OCI-LY1 (cell line): ENCODE data around the gene FANCC.
A peak's percentile ranks its signal among the peaks of the same experiment; 100 is the strongest.

ENCODE experiments used
- H2AFZ ChIP-seq: fragments of 200-600 bp; sonication (generic), shearing (Covaris generic); 2 replicates; pipeline ENCODE4 v1.6.0; 2014; ENCODE audit warnings: antibody characterized with exemption, mild to moderate bottlenecking, low read length
- H3F3A ChIP-seq: fragments of 200-600 bp; sonication (generic), shearing (Covaris generic); 2 replicates; pipeline ENCODE4 v1.6.0; 2014; ENCODE audit warnings: mild to moderate bottlenecking, antibody characterized with exemption, low read length, moderate library complexity; ENCODE audit not compliant: insufficient read depth
- H3K27ac ChIP-seq: fragments of 200-600 bp; sonication (generic); 2 replicates; pipeline ENCODE4 v1.5.1; 2014; ENCODE audit warnings: low read length, mixed run types, mild to moderate bottlenecking, low read depth; ENCODE audit not compliant: poor library complexity, severe bottlenecking
- H3K27me3 ChIP-seq: fragments of 200-600 bp; sonication (generic); 2 replicates; pipeline ENCODE4 v1.6.0; 2014; ENCODE audit warnings: antibody characterized with exemption, mild to moderate bottlenecking, low read length, moderate library complexity; ENCODE audit not compliant: insufficient read depth
- H3K36me3 ChIP-seq: fragments of 200-600 bp; sonication (generic); 2 replicates; pipeline ENCODE4 v1.6.1; 2014; ENCODE audit warnings: mild to moderate bottlenecking, antibody characterized with exemption, low read length, moderate library complexity, mixed read lengths; ENCODE audit not compliant: insufficient read depth
- H3K4me1 ChIP-seq: fragments of 200-600 bp; sonication (generic); 2 replicates; pipeline ENCODE4 v1.5.1; 2014; ENCODE audit warnings: mild to moderate bottlenecking, low read length, moderate library complexity; ENCODE audit not compliant: insufficient read depth, severe bottlenecking
- H3K4me2 ChIP-seq: fragments of 200-600 bp; sonication (generic), shearing (Covaris generic); 2 replicates; pipeline ENCODE4 v1.6.1; 2014; ENCODE audit warnings: low read length
- H3K4me3 ChIP-seq: fragments of 200-600 bp; sonication (generic); 2 replicates; pipeline ENCODE4 v1.5.1; 2014; ENCODE audit warnings: low read length, low read depth, mild to moderate bottlenecking, mixed read lengths; ENCODE audit not compliant: poor library complexity, severe bottlenecking
- H3K79me2 ChIP-seq: fragments of 200-600 bp; shearing (Covaris generic); 2 replicates; pipeline ENCODE4 v1.6.1; 2016; ENCODE audit warnings: mixed run types, low read length, mixed read lengths; ENCODE audit not compliant: insufficient read depth
- H3K9ac ChIP-seq: fragments of 200-600 bp; sonication (generic), shearing (Covaris generic); 2 replicates; pipeline ENCODE4 v1.6.1; 2014; ENCODE audit warnings: mild to moderate bottlenecking, low read length, mixed read lengths
- H3K9me2 ChIP-seq: fragments of 200-600 bp; sonication (generic), shearing (Covaris generic); 2 replicates; pipeline ENCODE4 v1.6.1; 2014; ENCODE audit warnings: low read depth, mild to moderate bottlenecking, low read length, mixed read lengths
- H3K9me3 ChIP-seq: fragments of 200-600 bp; shearing (Covaris generic); 2 replicates; pipeline ENCODE4 v1.6.1; 2014; ENCODE audit warnings: low read length, mixed read lengths
- H4K20me1 ChIP-seq: fragments of 200-600 bp; sonication (generic), shearing (Covaris generic); 2 replicates; pipeline ENCODE4 v1.6.0; 2016; ENCODE audit warnings: mild to moderate bottlenecking, low read length; ENCODE audit not compliant: insufficient read depth
- CTCF ChIP-seq: fragments of 200-600 bp; sonication (generic), shearing (Covaris generic); IDR thresholded peaks from 2 replicates; pipeline ENCODE4 v1.5.1; 2017; ENCODE audit warnings: mild to moderate bottlenecking, antibody characterized with exemption, low read length, moderate library complexity, mixed read lengths
- EZH2 ChIP-seq: fragments of 200-600 bp; sonication (generic), shearing (Covaris generic); IDR thresholded peaks from 2 replicates; pipeline ENCODE4 v1.8.0; 2017; ENCODE audit warnings: borderline replicate concordance, mixed run types, mild to moderate bottlenecking, antibody characterized with exemption, low read length, moderate library complexity, mixed read lengths

FANCC gene

DNA sequence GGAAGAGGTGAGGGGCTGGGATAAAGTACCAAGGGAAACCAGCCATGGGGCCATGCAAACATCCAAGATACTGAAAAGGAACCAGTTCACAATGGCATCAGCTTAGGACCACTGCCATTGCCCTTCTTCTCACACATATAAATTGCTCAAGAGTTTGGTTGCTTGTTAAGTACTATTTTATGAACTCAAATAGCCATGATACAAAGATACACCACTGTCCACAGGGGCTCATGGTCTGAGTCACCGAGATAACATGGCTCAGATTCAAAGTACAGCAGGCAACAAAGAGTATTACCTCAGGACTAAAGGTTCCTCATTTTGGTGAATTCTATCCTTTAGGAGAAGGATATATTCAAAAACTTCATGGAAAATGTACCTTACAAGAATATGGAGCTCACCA lies 55.6 kb downstream of the FANCC start:
- Histone ChIP-seq H3K79me2 (no peaks in the 10 kb centered on the region), H3K4me3 (no peak overlapping the region), H3K9me2 (no peaks in the 10 kb centered on the region), H4K20me1 (no peaks in the 10 kb centered on the region), H3F3A (no peaks in the 10 kb centered on the region), H3K27me3 (no peaks in the 10 kb centered on the region), H3K9ac (no peak overlapping the region), H3K27ac (no peak overlapping the region), H3K9me3 (no peaks in the 10 kb centered on the region), H2AFZ (no peak overlapping the region), H3K36me3 (no peaks in the 10 kb centered on the region), H3K4me1 (peaks cover 11% of the 10 kb centered on the region), H3K4me2 (no peak overlapping the region)
- TF ChIP-seq EZH2: no peak
- no peak for TF ChIP-seq CTCF

- H4K20me1 ChIP-seq: no peaks in the 10 kb centered on the region
- H3K4me1 ChIP-seq: peaks cover 12% of the 10 kb centered on the region
- no peaks in the 10 kb centered on the region for H3F3A ChIP-seq
- H3K36me3 ChIP-seq: 0 out of 2 replicates have a peak, but pooled peaks cover 5% of the 10 kb centered on the region
- H2AFZ ChIP-seq: no peak overlapping the region
- H3K9me2 ChIP-seq: no peaks in the 10 kb centered on the region
- no peaks in the 10 kb centered on the region for H3K79me2 ChIP-seq
- no peaks in the 10 kb centered on the region for H3K27me3 ChIP-seq
- H3K4me2 ChIP-seq: peak overlapping the region; percentile 31; the same call in 1 of the 2 replicates
- H3K4me3 ChIP-seq: peak overlapping the region; percentile 2
- no peak overlapping the region for H3K27ac ChIP-seq
- H3K9me3 ChIP-seq: no peaks in the 10 kb centered on the region
- TF ChIP-seq CTCF (no peak), EZH2 (no peak)
- no peak overlapping the region for H3K9ac ChIP-seq
These were observed 66.9 kb downstream of the FANCC start for GRCh38 chr9:95250462-95251221.

DNA sequence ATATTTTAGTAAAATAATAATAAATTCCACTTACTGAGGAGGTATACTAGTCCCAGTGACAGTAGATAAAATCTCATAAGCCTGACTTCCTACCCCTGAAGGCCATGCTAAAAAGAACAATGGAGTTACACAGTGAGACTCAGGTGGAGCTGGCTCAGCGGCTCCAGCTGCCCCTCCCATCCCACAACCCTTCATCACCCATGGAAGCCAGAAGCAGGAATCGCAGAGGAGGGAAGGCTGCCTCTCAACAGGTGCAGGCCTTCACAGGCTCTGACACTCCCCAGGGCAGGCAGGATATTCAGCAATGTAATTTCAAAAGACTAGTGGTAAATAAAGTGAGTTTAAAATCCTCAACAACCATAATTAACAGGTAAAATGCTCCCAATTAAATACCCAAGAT lies 67.5 kb downstream of the FANCC start:
- Histone ChIP-seq H4K20me1 (no peaks in the 10 kb centered on the region), H3K36me3 (0 out of 2 replicates have a peak, but pooled peaks cover 5% of the 10 kb centered on the region), H3K4me1 (peaks cover 12% of the 10 kb centered on the region), H3K27ac (no peak overlapping the region), H3K27me3 (no peaks in the 10 kb centered on the region), H3F3A (no peaks in the 10 kb centered on the region), H3K9me2 (no peaks in the 10 kb centered on the region), H3K4me3 (no peak overlapping the region), H2AFZ (no peak overlapping the region), H3K9ac (no peak overlapping the region), H3K79me2 (no peaks in the 10 kb centered on the region), H3K9me3 (no peaks in the 10 kb centered on the region), H3K4me2 (no peak overlapping the region)
- TF ChIP-seq EZH2: no peak
- no peak for TF ChIP-seq CTCF
